HFF-Myc (cell line): ENCODE measurements around the gene TMEM256.

Experiments used
- DNase-seq: peaks from one replicate; pipeline ENCODE4 v3.0.0-alpha.2; 2011; ENCODE audit warnings: low read depth; ENCODE audit errors: extremely low read depth
- H3K4me3 ChIP-seq: replicated peaks from 2 replicates; pipeline ENCODE4 v1.5.1; 2011; ENCODE audit warnings: low read depth, mild to moderate bottlenecking, control low read depth, low read length
- CTCF ChIP-seq: IDR thresholded peaks from 2 replicates; pipeline ENCODE4 v1.5.1; 2012; ENCODE audit warnings: mild to moderate bottlenecking, low read depth, low read length, control low read depth; ENCODE audit errors: missing control alignments

Gene TMEM256

GRCh38 chr17:7415784-7416183 lies 11.9 kb upstream of the TMEM256 start:
- no peak for TF ChIP-seq CTCF
- no peak for DNase-seq

GRCh38 chr17:7414837-7415236 lies 10.9 kb upstream of the TMEM256 start:
- no peak overlapping the region for H3K4me3 ChIP-seq
- no peak for DNase-seq
- no peak for TF ChIP-seq CTCF

More at GRCh38 chr17:7415784-7416183, 11.9 kb upstream of the TMEM256 start:
- H3K4me3 ChIP-seq: no peak overlapping the region

GRCh38 chr17:7413346-7413985 lies 9.6 kb upstream of the TMEM256 start:
- no peak for DNase-seq
- no peak overlapping the region for H3K4me3 ChIP-seq
- no peak for TF ChIP-seq CTCF

- H3K4me3 ChIP-seq: no peak overlapping the region
- DNase-seq: no peak
- TF ChIP-seq CTCF: no peak
These were observed 7.5 kb upstream of the TMEM256 start for GRCh38 chr17:7411427-7411750.

GRCh38 chr17:7410634-7411426 lies 6.9 kb upstream of the TMEM256 start:
- no peak overlapping the region for H3K4me3 ChIP-seq
- no peak for DNase-seq
- TF ChIP-seq CTCF: no peak

GRCh38 chr17:7409716-7410115 lies 5.8 kb upstream of the TMEM256 start:
- H3K4me3 ChIP-seq: no peak overlapping the region
- no peak for TF ChIP-seq CTCF
- no peak for DNase-seq

GRCh38 chr17:7408863-7409262 lies 5.0 kb upstream of the TMEM256 start:
- H3K4me3 ChIP-seq: no peak overlapping the region
- no peak for TF ChIP-seq CTCF

More at GRCh38 chr17:7408863-7409262, 5.0 kb upstream of the TMEM256 start:
- DNase-seq: no peak
